Epithelial cell of proximal tubule (primary cell): ENCODE results near the gene SUGT1. TPM values are rescaled to one million over a fixed set of nuclear protein-coding genes. Genes with fewer than 3 reads are reported as not detected.

Experiments
- DNase-seq: peaks from one replicate; pipeline ENCODE4 v3.0.0-alpha.2; 2011; ENCODE audit warnings: low read depth
- H3K4me3 ChIP-seq: 2 replicates; pipeline ENCODE4 v1.5.1; 2011; ENCODE audit warnings: low read depth, mild to moderate bottlenecking, low read length
- total RNA-seq: library from RNA; depleted of rRNA; stranded (reverse); fragments of >200 nt; gene quantifications from 2 replicates; pipeline ENCODE4 v1.2.3, GENCODE V29; 2015
- TF ChIP-seq, protein P1 (sequence below): conservative IDR thresholded peaks from 2 replicates; pipeline ENCODE4 v1.5.1; 2012; ENCODE audit warnings: low read depth, mild to moderate bottlenecking, low read length

SUGT1 gene
- total RNA-seq, 1 donor from 2014 or later = 61.4 TPM

- DNase-seq = no peak
- TF ChIP-seq, protein P1, sequence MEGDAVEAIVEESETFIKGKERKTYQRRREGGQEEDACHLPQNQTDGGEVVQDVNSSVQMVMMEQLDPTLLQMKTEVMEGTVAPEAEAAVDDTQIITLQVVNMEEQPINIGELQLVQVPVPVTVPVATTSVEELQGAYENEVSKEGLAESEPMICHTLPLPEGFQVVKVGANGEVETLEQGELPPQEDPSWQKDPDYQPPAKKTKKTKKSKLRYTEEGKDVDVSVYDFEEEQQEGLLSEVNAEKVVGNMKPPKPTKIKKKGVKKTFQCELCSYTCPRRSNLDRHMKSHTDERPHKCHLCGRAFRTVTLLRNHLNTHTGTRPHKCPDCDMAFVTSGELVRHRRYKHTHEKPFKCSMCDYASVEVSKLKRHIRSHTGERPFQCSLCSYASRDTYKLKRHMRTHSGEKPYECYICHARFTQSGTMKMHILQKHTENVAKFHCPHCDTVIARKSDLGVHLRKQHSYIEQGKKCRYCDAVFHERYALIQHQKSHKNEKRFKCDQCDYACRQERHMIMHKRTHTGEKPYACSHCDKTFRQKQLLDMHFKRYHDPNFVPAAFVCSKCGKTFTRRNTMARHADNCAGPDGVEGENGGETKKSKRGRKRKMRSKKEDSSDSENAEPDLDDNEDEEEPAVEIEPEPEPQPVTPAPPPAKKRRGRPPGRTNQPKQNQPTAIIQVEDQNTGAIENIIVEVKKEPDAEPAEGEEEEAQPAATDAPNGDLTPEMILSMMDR = no peak
- H3K4me3 ChIP-seq = no peak overlapping the region
These were observed 70.5 kb downstream of the SUGT1 start for GRCh38 chr13:52723181-52723580.

GRCh38 chr13:52725302-52725701 is 72.7 kb downstream of the SUGT1 start:
- TF ChIP-seq, protein P1 = no peak
- no peak for DNase-seq
- no peak overlapping the region for H3K4me3 ChIP-seq

DNA sequence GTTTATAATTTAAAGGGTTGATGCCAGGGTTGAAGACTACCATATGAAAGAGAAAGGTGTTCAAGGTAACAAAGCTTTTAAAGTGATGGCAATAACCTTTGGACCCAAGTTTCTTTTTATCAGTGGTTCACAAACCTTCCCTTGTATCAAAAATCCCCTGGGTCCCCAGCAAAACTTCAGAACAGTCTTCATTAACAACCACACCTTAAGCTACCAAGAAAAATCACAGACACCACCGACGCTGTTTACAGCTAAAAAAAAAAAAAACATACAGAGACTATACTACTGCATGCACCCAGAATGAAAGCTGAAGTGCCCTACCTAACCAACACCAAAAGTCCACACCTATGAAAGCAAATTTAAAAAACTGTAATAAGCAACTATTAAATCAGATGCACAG is 73.6 kb downstream of the SUGT1 start:
- no peak for DNase-seq
- TF ChIP-seq, protein P1 = no peak
- H3K4me3 ChIP-seq = no peak overlapping the region

DNA sequence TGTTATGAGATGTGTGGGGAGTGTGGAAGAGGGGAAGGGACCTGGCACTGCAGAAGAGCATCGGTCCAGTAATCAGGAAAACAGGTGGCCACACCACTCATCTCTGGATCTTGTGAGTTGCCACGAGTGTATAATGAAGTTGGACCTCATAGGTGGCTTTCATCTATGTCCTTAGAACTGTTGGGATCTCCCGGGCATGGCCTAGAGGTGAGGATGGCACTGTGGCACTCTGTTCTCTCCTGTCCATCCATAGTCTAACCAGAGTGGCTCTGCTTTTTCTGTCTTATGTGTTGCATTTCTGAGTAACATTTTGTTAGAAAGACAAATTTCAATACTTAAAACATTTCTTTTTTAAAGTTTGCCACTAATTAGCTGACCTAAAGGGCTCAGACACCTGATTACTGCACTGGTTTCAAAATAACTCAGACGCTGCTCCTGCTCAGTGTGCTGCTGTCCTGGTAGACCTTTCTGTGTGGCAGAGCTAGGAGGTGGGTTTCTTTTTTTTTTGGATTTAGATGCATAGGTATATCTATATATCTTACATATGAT is 81.5 kb downstream of the SUGT1 start:
- DNase-seq = no peak
- no peak overlapping the region for H3K4me3 ChIP-seq
- TF ChIP-seq, protein P1 = no peak

GRCh38 chr13:52736891-52737290 is 84.3 kb downstream of the SUGT1 start:
- no peak for DNase-seq
- TF ChIP-seq, protein P1 = no peak
- H3K4me3 ChIP-seq = no peak overlapping the region

DNA sequence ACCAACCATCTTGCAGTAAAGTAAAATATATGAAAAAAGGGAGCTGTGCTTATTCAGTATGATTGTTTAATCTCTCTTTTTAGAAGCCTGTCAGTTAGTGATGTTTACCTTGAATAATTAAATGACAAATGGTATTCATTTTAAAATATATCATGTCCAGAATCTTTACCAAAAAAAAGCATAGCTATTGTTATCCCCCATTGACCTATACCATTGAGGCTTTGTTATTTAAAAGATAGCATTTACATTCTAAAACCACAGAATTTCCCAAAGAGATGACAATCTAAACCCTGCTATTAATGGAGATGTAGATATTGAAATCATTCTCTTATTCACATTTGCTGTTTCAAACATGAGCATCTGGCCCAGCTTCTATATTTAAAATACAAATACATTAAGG is 84.8 kb downstream of the SUGT1 start:
- TF ChIP-seq, protein P1 = no peak
- no peak overlapping the region for H3K4me3 ChIP-seq
- no peak for DNase-seq

GRCh38 chr13:52737965-52738364 is 85.3 kb downstream of the SUGT1 start:
- TF ChIP-seq, protein P1 = no peak
- no peak overlapping the region for H3K4me3 ChIP-seq
- no peak for DNase-seq
